H1 (cell line): ENCODE results near the gene VRK2. TPM values are rescaled to one million over a fixed set of nuclear protein-coding genes. Genes with fewer than 3 reads are reported as not detected.

ENCODE experiments used
- CBX8 ChIP-seq: fragments of 300-800, 300-1000 bp; sonication (generic); IDR thresholded peaks from 2 replicates; pipeline ENCODE4 v1.7.1; 2016; ENCODE audit warnings: low read depth, low read length, borderline replicate concordance
- GABPA ChIP-seq: IDR thresholded peaks from 2 replicates; pipeline ENCODE4 v1.6.1; 2011; ENCODE audit warnings: mild to moderate bottlenecking, low read length, moderate library complexity, borderline replicate concordance; ENCODE audit not compliant: insufficient read depth
- SP2 ChIP-seq: IDR thresholded peaks from 2 replicates; pipeline ENCODE4 v1.6.1; 2012; ENCODE audit warnings: mild to moderate bottlenecking, low read length, inconsistent platforms
- SP4 ChIP-seq: IDR thresholded peaks from 2 replicates; pipeline ENCODE4 v1.6.1; 2012; ENCODE audit warnings: low read length, inconsistent platforms
- SUZ12 ChIP-seq: fragments of 200-600 bp; sonication (generic); IDR thresholded peaks from 2 replicates; pipeline ENCODE4 v1.6.1; 2012; ENCODE audit warnings: mild to moderate bottlenecking, inconsistent platforms, low read length, moderate library complexity, mixed read lengths
- TAF7 ChIP-seq: optimal IDR thresholded peaks from 2 replicates; pipeline ENCODE3; 2011; ENCODE audit warnings: low read depth, mild to moderate bottlenecking, inconsistent platforms, low read length, moderate library complexity, borderline replicate concordance
- ZNF274 ChIP-seq: IDR thresholded peaks from 2 replicates; pipeline ENCODE4 v1.7.0; 2012; ENCODE audit warnings: low read length, borderline replicate concordance; ENCODE audit errors: extremely low read depth
- polyA plus RNA-seq, 7 experiments: library from polyadenylated mRNA; depleted of rRNA in 3 of 7; stranded (reverse) in 5 of 7; unstranded in 2 of 7; fragments of >200 nt in 5 of 7; fragments of 200-250 nt in 2 of 7; gene quantifications; 1 replicate in 5 of 7; 2 replicates in 1 of 7; 4 replicates in 1 of 7; pipeline versions ENCODE4 v1.2.1 to v1.2.3, GENCODE V29; 2011 to 2013; ENCODE audit warnings: missing spikeins in 2 of 7, mixed read lengths in 2 of 7
- total RNA-seq: library from RNA; stranded (reverse); fragmentation: NEBNext Ultra II Directional; extraction: Animal tissue kit (Norgen Biotek cat#: 25700); gene quantifications from 2 replicates; pipeline ENCODE4 v1.2.1, GENCODE V29; 2021

Gene VRK2
- total and polyA plus RNA-seq, 2 of the 8 experiments (the other 6 are each of a cell fraction or from before 2014, with no cell fraction given) = 7.6 to 27.8 TPM

DNA sequence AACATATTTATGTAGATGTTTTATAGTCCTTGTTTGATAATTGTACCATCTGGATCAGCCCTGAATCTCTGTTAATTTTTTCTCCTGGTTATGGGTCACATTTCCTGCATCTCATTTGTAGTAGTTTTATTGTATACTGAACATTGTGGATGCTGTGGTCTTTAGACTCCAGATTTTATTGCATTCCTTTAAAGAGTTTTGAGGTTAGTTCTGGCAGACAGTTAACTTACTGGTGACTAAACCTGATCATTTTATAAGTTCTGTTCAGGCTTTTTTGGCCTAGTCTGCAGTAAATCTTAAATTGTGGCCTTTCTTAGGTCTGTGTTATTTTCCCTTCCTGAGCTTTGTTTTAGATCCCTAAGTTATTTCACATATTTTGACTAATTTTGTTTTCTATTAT lies 110.2 kb downstream of the VRK2 start (continued):
- TF ChIP-seq SP4 = no peak
- TF ChIP-seq GABPA = no peak
- TF ChIP-seq CBX8 = no peak
- TF ChIP-seq TAF7 = no peak
- TF ChIP-seq SUZ12 = no peak
- TF ChIP-seq ZNF274 = no peak
- TF ChIP-seq SP2 = no peak
